ENCODE results near the gene SLC6A2. TPM values are rescaled to one million over a fixed set of nuclear protein-coding genes. Genes with fewer than 3 reads are reported as not detected.

SLC6A2 gene
- total and polyA plus RNA-seq, 2 experiments from 2014 or later, result 0.35 to 0.39 TPM

GRCh38 chr16:55640701-55641327 lies 15.0 kb upstream of the SLC6A2 start (continued):
- no peak for TF ChIP-seq ZNF331 (CRISPR knock-in tag; IDR thresholded peaks at IDR 0.05; ENCODE audit: low read depth)
- no peak for TF ChIP-seq ZNF114 (CRISPR knock-in tag; IDR thresholded peaks at IDR 0.05)
- no peak for TF ChIP-seq REST (IDR thresholded peaks at IDR 0.05; ENCODE audit: unreplicated experiment)
- no peak for TF ChIP-seq NANOG (IDR thresholded peaks at IDR 0.05; ENCODE audit: borderline replicate concordance)
- no peak for TF ChIP-seq JUNB (IDR thresholded peaks at IDR 0.05; ENCODE audit: unreplicated experiment)
- no peak for TF ChIP-seq EZH2phosphoT487 (IDR thresholded peaks at IDR 0.05; ENCODE audit: unreplicated experiment)
- no peak for TF ChIP-seq CREB1 (CRISPR knock-in tag; IDR thresholded peaks at IDR 0.05; ENCODE audit: low read depth)
- TF ChIP-seq, protein P1, sequence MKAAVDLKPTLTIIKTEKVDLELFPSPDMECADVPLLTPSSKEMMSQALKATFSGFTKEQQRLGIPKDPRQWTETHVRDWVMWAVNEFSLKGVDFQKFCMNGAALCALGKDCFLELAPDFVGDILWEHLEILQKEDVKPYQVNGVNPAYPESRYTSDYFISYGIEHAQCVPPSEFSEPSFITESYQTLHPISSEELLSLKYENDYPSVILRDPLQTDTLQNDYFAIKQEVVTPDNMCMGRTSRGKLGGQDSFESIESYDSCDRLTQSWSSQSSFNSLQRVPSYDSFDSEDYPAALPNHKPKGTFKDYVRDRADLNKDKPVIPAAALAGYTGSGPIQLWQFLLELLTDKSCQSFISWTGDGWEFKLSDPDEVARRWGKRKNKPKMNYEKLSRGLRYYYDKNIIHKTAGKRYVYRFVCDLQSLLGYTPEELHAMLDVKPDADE (IDR thresholded peaks at IDR 0.05), result no peak

DNA sequence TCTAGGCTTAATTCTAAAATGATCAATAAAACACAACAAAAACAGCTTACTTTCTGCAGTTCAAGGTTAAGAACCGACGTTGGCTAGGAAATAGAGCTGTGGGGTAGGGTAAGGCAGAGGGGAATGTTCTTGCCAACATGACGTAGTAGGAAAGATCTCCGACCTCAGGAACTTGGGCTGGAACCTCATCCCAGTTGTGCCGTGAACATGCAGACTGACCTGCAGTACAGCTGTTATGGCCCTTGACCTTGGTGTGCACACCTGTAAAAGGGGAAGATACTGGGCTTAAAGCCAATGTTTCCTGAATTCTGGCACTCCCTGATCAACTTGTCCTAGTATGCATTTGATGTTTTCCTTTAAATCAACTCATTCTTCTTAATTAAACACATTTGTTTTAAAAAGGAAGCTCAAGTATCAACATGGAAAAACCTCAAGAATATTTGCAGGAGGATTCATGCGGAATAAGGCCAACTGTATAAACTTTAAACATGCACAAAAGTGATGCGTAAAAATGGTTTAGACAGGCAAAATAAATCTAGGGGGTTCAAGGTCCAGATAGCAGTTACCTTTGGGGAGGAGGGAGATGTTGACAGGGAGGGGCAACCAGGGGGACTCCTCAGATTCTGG lies 14.2 kb upstream of the SLC6A2 start:
- H3K27me3 ChIP-seq (ENCODE audit: insufficient read depth), result no peaks in the 10 kb centered on the region
- H3K4me1 ChIP-seq (ENCODE audit: insufficient read depth), result no peaks in the 10 kb centered on the region
- no peak overlapping the region for H2AFZ ChIP-seq
- no peaks in the 10 kb centered on the region for H3F3A ChIP-seq (replicated peaks; ENCODE audit: low read depth)
- no peak for DNase-seq (ENCODE audit: low spot score)
- no peaks in the 10 kb centered on the region for H3K36me3 Mint-ChIP-seq (ENCODE audit: low read depth)
- H3K4me3 ChIP-seq, result no peak overlapping the region
- H3K27me3 Mint-ChIP-seq (ENCODE audit: insufficient read depth, low read depth, poor library complexity), result peaks cover 12% of the 10 kb centered on the region
- no peaks in the 10 kb centered on the region for H3K36me3 ChIP-seq (ENCODE audit: insufficient read depth)
- no peak overlapping the region for H3K27ac Mint-ChIP-seq
- no peaks in the 10 kb centered on the region for H3K9me3 Mint-ChIP-seq
- H3K4me2 ChIP-seq, result no peak overlapping the region
- no peaks in the 10 kb centered on the region for H4K20me1 ChIP-seq (replicated peaks; ENCODE audit: insufficient read depth)
- H3K4me1 Mint-ChIP-seq, result peaks cover 4% of the 10 kb centered on the region; the same call in 1 of the 3 replicates
- ATAC-seq, result no peak
- no peaks in the 10 kb centered on the region for H3K9me2 ChIP-seq (ENCODE audit: insufficient read depth)
- no peaks in the 10 kb centered on the region for H3K79me2 ChIP-seq (replicated peaks; ENCODE audit: insufficient read depth)
- H3K27ac ChIP-seq (ENCODE audit: low read depth), result no peak overlapping the region
- no peak overlapping the region for H3K4me3 Mint-ChIP-seq
- TF ChIP-seq POLR2AphosphoS5 (IDR thresholded peaks at IDR 0.05; ENCODE audit: low read depth) (no peak), CREB1 (CRISPR knock-in tag; IDR thresholded peaks at IDR 0.05; ENCODE audit: low read depth) (no peak), NANOG (IDR thresholded peaks at IDR 0.05; ENCODE audit: borderline replicate concordance) (no peak), ZNF331 (CRISPR knock-in tag; IDR thresholded peaks at IDR 0.05; ENCODE audit: low read depth) (no peak), EZH2 (IDR thresholded peaks at IDR 0.05; ENCODE audit: low read depth, unreplicated experiment) (no peak), REST (IDR thresholded peaks at IDR 0.05; ENCODE audit: unreplicated experiment) (no peak), STAT1 (IDR thresholded peaks at IDR 0.05; ENCODE audit: unreplicated experiment) (no peak), ZNF114 (CRISPR knock-in tag; IDR thresholded peaks at IDR 0.05) (no peak), JUNB (IDR thresholded peaks at IDR 0.05; ENCODE audit: unreplicated experiment) (no peak)
- TF ChIP-seq, protein P1 (IDR thresholded peaks at IDR 0.05), result no peak
- TF ChIP-seq, protein P2, sequence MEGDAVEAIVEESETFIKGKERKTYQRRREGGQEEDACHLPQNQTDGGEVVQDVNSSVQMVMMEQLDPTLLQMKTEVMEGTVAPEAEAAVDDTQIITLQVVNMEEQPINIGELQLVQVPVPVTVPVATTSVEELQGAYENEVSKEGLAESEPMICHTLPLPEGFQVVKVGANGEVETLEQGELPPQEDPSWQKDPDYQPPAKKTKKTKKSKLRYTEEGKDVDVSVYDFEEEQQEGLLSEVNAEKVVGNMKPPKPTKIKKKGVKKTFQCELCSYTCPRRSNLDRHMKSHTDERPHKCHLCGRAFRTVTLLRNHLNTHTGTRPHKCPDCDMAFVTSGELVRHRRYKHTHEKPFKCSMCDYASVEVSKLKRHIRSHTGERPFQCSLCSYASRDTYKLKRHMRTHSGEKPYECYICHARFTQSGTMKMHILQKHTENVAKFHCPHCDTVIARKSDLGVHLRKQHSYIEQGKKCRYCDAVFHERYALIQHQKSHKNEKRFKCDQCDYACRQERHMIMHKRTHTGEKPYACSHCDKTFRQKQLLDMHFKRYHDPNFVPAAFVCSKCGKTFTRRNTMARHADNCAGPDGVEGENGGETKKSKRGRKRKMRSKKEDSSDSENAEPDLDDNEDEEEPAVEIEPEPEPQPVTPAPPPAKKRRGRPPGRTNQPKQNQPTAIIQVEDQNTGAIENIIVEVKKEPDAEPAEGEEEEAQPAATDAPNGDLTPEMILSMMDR (conservative IDR thresholded peaks at IDR 0.05; ENCODE audit: low read depth in 2 of 2), result no peak
